Duodenal mucosa (tissue), 2 donors: ENCODE results near the gene MEI4.
"Not testable (repeated sequence)": the region's sequence is repeated elsewhere in the genome, so short reads cannot be mapped to it uniquely, and the experiment has no call there.

ENCODE experiments used
- H3K27ac ChIP-seq: one replicate; pipeline ENCODE4 v1.7.0; 2013; ENCODE audit warnings: low read depth, low read length
- H3K27me3 ChIP-seq, 2 donors: one replicate each; pipeline ENCODE4 v1.7.0; 2013; ENCODE audit warnings: low read length in 2 of 2, control low read depth in 1 of 2; ENCODE audit not compliant: insufficient read depth in 2 of 2, control insufficient read depth in 1 of 2
- H3K36me3 ChIP-seq, 2 donors: one replicate each; pipeline ENCODE4 v1.7.0; 2013; ENCODE audit warnings: low read length in 2 of 2, control low read depth in 1 of 2; ENCODE audit not compliant: insufficient read depth in 2 of 2, control insufficient read depth in 1 of 2
- H3K4me1 ChIP-seq, 2 donors: one replicate each; pipeline ENCODE4 v1.7.0; 2013; ENCODE audit warnings: low read length in 2 of 2, control low read depth in 1 of 2; ENCODE audit not compliant: insufficient read depth in 2 of 2, control insufficient read depth in 1 of 2
- H3K4me3 ChIP-seq, 2 donors: one replicate each; pipeline ENCODE4 v1.7.0; 2013; ENCODE audit warnings: low read length in 2 of 2, low read depth in 1 of 2
- H3K9ac ChIP-seq, 2 donors: one replicate each; pipeline ENCODE4 v1.7.0; 2013; ENCODE audit warnings: low read length in 2 of 2, low read depth in 1 of 2
- H3K9me3 ChIP-seq, 2 donors: one replicate each; pipeline ENCODE4 v1.7.0; 2013; ENCODE audit warnings: low read length in 2 of 2, control low read depth in 1 of 2; ENCODE audit not compliant: control insufficient read depth in 1 of 2

MEI4 gene

GRCh38 chr6:77752156-77752555 is 99.3 kb downstream of the MEI4 start:
- H3K36me3 ChIP-seq, H3K9me3 ChIP-seq, H3K9ac ChIP-seq, H3K4me1 ChIP-seq, H3K4me3 ChIP-seq, H3K27me3 ChIP-seq, H3K27ac ChIP-seq: not testable (repeated sequence)

- Histone ChIP-seq H3K4me3 (no peak overlapping the region), H3K9me3 (no peaks in the 10 kb centered on the region), H3K27me3 (no peaks in the 10 kb centered on the region), H3K36me3 (no peaks in the 10 kb centered on the region), H3K27ac (no peak overlapping the region), H3K9ac (no peak overlapping the region), H3K4me1 (no peaks in the 10 kb centered on the region)
These were observed 109.5 kb downstream of the MEI4 start for GRCh38 chr6:77762386-77762785.

- H3K27ac ChIP-seq, result no peak overlapping the region
- H3K9ac ChIP-seq, result no peak overlapping the region
- H3K4me3 ChIP-seq, result no peak overlapping the region
- H3K27me3 ChIP-seq, result no peaks in the 10 kb centered on the region
- no peaks in the 10 kb centered on the region for H3K36me3 ChIP-seq
- no peaks in the 10 kb centered on the region for H3K9me3 ChIP-seq
- H3K4me1 ChIP-seq, result no peaks in the 10 kb centered on the region
These were observed 110.3 kb downstream of the MEI4 start for GRCh38 chr6:77763124-77763523.

- Histone ChIP-seq H3K4me3 (no peak overlapping the region), H3K9me3 (no peaks in the 10 kb centered on the region), H3K9ac (no peak overlapping the region), H3K4me1 (no peaks in the 10 kb centered on the region), H3K27me3 (no peaks in the 10 kb centered on the region), H3K27ac (no peak overlapping the region), H3K36me3 (no peaks in the 10 kb centered on the region)
These were observed 111.5 kb downstream of the MEI4 start for GRCh38 chr6:77764364-77764763.

- Histone ChIP-seq H3K27me3 (no peaks in the 10 kb centered on the region), H3K4me1 (no peaks in the 10 kb centered on the region), H3K27ac (no peak overlapping the region), H3K4me3 (no peak overlapping the region), H3K9ac (no peak overlapping the region), H3K9me3 (no peaks in the 10 kb centered on the region), H3K36me3 (no peaks in the 10 kb centered on the region)
These were observed 120.5 kb downstream of the MEI4 start for GRCh38 chr6:77773157-77773822.

GRCh38 chr6:77774457-77774856 is 121.6 kb downstream of the MEI4 start:
- no peak overlapping the region for H3K4me3 ChIP-seq
- H3K4me1 ChIP-seq, result no peaks in the 10 kb centered on the region
- H3K27ac ChIP-seq, result no peak overlapping the region
- no peaks in the 10 kb centered on the region for H3K9me3 ChIP-seq
- H3K27me3 ChIP-seq, result no peaks in the 10 kb centered on the region
- no peak overlapping the region for H3K9ac ChIP-seq
- no peaks in the 10 kb centered on the region for H3K36me3 ChIP-seq

GRCh38 chr6:77776441-77776840 is 123.6 kb downstream of the MEI4 start:
- Histone ChIP-seq H3K9me3 (no peaks in the 10 kb centered on the region), H3K4me1 (no peaks in the 10 kb centered on the region), H3K27ac (no peak overlapping the region), H3K9ac (no peak overlapping the region), H3K27me3 (no peaks in the 10 kb centered on the region), H3K36me3 (no peaks in the 10 kb centered on the region), H3K4me3 (no peak overlapping the region)

- Histone ChIP-seq H3K9me3 (no peaks in the 10 kb centered on the region), H3K36me3 (no peaks in the 10 kb centered on the region), H3K4me3 (no peak overlapping the region), H3K27me3 (no peaks in the 10 kb centered on the region), H3K9ac (no peak overlapping the region), H3K27ac (no peak overlapping the region), H3K4me1 (no peaks in the 10 kb centered on the region)
These were observed 125.7 kb downstream of the MEI4 start for GRCh38 chr6:77778527-77778926.

GRCh38 chr6:77786935-77787629 is 134.2 kb downstream of the MEI4 start:
- no peaks in the 10 kb centered on the region for H3K9me3 ChIP-seq
- no peak overlapping the region for H3K9ac ChIP-seq
- no peaks in the 10 kb centered on the region for H3K27me3 ChIP-seq
- H3K4me3 ChIP-seq, result no peak overlapping the region
- H3K4me1 ChIP-seq, result no peaks in the 10 kb centered on the region
- H3K36me3 ChIP-seq, result no peaks in the 10 kb centered on the region
- no peak overlapping the region for H3K27ac ChIP-seq

- H3K9me3 ChIP-seq, result no peaks in the 10 kb centered on the region
- no peaks in the 10 kb centered on the region for H3K36me3 ChIP-seq
- no peak overlapping the region for H3K27ac ChIP-seq
- H3K9ac ChIP-seq, result no peak overlapping the region
- no peaks in the 10 kb centered on the region for H3K4me1 ChIP-seq
- H3K4me3 ChIP-seq, result no peak overlapping the region
- H3K27me3 ChIP-seq, result no peaks in the 10 kb centered on the region
These were observed 144.3 kb downstream of the MEI4 start for GRCh38 chr6:77796824-77797809.
